Activated T-helper 1 cell treated with anti-CD3 and anti-CD28 coated beads, Interleukin-2, amount 50 U/mL, for 16 hours (primary cell): ENCODE results near the gene SUSD1.

Experiments
- DNase-seq, 2 donors: peaks; one replicate each; pipeline ENCODE4 v3.0.0-alpha.2; 2020; ENCODE audit warnings: low read depth in 1 of 2, low spot score in 1 of 2

SUSD1 gene

DNA sequence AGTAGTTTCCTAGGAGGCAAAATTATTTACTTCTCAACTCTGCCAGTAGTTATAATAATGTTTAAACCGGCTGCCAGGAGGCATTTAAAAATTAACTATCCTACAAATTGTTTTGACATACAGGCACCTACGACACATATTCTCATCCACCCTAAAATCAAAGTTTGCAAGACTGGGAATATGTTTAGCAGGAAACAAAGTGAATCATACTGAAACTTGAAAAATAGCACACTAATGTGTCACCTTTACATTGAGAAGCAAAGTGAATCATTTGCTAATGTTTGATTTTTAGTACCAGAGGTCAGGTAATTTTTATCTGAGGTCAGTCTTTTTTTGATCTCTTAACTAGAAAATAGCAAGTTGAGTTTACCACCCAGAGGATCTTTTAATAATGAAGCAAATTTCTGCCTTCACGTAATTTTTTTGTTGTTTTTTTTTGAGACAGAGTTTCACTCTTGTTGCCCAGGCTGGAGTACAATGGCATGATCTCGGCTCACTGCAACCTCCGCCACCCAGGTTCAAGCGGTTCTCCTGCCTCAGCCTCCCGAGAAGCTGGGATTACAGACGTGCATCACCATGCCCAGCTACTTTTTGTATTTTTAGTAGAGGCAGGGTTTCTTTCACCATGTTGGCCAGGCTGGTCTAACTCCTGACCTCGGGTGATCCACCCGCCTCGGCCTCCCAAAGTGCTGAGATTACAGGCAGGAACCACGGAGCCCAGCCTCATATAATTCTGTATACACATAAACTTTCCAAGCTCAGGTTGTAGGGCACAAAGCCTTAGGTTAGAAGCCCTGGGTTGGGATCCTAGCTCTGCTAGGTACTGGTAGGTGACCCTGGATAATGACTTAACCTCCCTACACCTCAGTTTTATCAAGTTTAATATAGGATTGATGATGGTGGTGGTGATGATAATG, 154.2 kb downstream of the SUSD1 start:
- DNase-seq: no peak

DNA sequence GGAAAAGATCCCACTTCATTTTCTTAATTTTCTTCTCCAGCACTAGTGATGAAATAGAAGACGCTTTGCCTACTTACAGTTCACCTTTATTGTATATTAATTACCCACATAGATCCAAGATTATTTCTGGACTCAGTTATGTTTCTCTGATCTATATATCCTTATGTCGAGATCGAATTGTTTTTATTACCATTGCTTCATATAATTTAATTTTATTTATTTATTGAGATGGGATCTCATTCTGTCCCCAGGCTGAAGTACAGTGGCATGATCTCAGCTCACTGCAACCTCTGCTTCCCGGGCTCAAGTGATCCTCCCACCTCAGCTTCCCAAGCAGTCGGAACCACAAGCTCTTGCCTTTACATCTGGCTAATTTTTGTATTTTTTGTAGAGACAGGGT, 157.2 kb downstream of the SUSD1 start:
- DNase-seq: no peak

DNA sequence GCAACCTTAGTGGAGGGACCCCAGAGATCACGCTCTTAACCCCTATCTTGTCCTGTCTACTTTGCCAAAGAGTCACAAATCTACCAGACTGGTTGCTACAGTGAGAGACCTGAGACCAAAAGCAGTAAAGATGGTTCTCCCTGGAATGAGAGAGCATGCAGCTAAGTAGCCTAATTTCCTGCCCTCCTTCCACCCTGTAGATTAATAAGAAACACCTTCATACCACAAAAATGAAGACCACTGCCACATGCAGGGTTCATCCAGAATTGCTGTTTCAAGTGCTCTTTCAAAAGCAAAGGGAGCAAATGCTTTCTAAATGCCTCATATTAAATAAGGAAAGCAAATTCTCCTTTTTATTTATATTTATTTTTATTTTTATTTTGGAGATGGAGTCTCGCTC, 159.4 kb downstream of the SUSD1 start:
- DNase-seq: no peak

DNA sequence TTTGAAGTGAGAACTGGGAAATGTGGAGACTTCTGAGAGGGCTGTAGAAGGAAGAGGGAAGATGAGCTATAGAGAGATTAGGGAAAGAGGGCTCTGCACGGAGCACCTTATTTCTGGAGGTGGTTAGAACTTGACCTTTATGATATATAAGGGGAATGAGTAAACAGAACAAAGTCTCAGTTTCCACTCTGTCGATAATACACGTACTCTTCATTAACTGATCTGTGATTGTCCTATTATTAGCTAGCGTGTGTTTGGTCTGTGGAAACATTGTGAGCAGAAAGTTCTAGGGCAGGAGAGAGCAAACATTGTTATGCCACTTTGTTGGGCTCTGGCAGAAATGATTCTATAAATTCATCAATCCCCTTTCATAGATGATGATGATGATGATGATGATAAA, 159.9 kb downstream of the SUSD1 start:
- no peak for DNase-seq

DNA sequence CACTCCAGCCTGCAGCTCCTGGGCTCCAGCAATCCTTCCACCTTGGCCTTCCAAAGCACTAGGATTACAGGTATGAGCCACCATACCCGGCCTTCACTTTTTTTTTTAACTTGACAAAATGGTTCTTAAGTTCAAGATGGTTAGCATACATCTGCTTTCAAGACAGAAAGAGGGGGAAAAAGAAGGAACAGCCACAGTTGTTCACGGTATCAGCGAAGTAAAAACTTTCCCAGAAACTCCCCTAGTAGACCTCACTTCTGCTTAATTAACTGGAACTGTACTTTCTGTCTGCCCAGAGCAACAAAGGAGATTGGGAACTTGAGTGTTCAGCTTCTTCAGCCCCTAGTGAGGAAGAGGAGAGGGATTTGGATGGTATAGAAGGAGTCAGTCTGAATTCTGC, 161.8 kb downstream of the SUSD1 start:
- DNase-seq: no peak

DNA sequence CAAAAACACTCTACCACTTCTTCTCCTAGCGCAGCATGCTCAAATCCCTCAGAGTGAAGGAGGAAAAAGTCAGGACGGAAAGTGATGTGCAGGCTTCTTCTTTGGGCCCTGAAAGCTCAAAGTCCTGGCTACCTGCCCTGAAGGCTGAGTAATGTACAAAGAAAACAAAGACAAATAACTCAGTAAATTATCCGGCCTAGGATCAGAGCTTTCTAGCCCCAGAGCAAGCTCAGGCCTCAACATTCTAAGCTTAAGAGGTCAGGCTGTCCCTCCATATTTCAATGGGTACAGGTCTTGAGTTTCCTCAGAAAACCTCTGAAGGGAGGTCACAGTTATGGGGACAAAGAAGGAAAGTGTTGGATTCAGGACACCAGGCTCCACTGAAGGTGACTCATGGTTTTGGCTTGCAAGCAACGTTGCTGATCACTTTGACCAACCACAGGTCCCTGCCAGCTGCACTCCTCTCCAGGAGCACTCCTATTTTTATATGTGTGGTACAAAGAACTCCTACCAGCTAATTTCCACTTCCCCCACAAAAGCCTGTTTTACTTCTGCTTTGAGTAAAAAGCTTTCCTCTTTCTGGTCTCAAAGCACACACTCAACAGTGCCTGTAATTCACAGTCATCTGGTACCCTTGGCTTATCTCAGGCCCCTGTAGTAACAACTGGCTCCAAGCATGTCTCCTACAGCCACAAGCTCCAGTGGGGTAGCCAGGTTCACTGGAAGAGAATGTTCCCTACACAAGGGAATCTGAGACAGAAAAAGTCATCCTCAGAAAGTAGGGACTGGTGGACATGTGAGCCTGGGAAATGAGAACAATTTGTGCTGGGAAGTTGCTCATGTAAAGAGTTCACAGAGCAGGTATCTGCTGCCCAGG, 162.8 kb downstream of the SUSD1 start:
- DNase-seq: no peak

DNA sequence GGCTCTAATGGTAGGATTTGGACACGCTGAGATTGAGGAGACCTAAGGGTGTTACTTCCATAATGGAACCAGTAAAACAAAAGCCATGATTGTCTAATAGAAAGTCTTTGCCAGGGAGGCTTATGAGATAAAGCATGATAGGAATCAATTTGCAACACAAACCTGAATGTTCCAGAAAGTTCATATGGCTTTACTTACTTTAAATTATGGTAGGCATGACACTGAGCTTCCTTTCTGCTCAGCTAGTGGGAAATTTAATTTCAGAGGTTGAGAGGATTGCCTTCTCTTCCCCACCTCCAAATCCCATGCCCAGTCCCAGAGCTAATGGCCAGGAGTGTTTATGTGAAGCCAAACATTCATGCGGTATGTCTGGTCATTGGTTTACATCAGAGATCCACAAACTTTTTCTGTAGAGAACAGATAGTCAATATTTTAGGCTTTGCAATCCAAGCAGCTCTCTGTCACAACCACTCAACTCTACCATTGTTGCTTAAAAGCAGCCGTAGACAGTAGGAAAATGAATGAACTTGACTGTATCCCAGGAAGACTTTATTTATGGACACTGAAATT, 164.0 kb downstream of the SUSD1 start:
- DNase-seq: no peak

DNA sequence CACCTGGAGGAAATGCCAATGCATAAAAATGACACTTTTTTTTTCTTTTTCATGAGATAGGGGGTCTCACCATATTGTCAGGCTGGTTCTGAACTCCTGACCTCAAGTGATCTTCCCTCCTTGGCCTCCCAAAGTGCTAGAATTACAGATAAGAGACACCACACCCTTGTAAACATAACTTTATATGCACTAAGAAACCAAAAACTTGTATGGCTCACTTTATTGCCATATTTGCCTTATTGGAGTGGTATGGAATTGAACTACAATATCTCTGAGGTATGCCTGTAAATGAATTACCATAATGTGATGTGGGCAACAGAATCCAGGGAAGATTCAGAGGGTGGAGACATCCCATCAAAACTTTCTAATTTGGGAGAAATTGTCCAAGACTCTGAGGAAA, 164.6 kb downstream of the SUSD1 start:
- no peak for DNase-seq

DNA sequence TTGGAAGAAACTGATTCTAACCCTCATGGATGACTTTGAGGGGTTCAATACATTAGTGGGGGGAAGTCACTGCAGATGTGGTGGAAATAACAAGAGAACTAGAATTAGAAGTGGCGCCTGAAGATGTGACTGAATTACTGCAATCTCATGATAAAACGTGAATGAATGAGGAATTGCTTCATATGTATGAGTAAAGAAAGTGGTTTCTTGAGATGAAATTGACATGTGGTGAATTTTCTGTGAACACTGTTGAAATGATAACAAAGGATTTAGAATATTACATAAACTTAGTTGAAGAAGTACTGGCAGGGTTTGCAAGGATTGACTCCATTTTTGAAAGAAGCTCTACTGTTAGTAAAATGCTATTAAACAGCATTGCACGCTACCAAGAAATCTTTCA, 165.4 kb downstream of the SUSD1 start:
- DNase-seq: no peak

DNA sequence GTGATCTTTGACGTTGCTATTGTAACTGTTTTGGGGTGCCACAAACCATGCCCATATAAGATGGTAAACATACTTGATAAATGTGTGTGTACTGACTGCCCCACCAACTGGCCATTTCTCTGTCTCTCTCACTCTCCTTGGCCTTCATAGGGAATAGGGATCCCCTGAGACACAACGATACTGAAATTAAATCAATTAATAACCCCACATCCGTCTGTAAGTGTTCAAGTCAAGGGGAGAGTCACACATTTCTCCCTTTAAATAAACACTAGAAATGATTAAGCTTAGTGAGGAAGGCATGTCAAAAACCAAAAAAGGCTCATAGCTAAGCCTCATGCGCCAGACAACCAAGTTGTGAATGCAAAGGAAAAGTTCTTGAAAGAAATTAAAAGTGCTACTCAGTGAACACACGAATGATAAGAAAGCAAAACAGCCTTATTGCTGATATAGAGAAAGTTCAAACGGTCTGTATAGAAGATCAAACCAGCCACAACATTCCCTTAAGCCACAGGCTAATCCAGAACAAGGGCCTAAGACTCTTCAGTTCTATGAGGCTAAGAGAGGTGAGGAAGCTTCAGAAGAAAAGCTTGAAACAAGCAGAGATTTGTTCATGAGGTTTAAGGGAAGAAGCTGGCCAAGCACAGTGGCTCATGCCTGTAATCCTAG, 167.4 kb downstream of the SUSD1 start:
- DNase-seq: no peak

DNA sequence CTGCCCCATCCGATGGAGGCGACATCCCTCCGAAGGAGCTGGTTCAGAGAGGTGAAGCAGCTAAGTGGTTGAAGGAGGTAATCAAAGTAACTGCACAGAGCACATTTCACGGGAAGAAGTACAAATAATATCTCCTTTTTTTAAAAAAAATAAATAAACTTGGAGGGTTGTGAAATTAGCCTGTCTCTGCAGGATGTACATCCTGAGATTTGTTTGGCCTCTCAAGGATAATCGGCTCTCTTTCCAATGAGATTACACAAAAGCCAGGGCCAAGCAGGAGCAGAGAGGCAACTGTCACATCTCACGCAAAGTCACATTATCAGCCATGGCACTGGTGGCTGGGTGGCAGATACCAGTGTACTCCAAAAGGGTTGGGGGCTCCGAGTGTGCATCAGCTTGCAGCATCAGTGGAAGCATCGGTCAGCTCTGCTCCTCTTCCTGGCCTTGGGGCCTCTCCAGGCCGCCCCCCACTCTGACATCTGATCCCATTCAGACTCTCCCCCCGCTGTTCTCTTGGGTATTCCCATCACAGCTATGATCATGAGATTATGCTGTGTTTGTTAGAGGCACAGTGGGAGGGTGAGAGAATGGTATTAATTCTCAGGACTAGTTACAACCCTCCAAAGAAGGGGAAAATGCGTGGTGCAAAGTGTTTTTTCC, 168.6 kb downstream of the SUSD1 start:
- no peak for DNase-seq

DNA sequence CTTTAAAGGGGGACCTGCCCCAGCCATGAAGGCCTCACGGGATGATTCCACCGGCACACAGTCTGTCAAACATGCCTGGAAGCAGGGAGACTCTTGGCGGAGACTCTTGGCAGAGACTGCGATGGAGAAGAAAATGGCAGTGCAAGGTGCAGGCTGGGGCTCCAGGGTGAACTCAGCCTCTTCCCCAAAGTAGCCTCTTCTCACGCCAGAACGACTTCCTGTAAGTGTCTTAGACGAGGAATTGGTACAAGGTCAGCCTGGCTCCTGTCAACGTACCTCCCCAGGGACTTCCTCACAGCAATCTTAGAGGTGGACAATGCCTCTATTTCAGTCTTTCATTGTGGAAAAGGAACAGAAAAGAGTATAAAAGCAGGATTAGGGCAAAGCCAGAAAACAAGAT, 169.2 kb downstream of the SUSD1 start:
- no peak for DNase-seq

DNA sequence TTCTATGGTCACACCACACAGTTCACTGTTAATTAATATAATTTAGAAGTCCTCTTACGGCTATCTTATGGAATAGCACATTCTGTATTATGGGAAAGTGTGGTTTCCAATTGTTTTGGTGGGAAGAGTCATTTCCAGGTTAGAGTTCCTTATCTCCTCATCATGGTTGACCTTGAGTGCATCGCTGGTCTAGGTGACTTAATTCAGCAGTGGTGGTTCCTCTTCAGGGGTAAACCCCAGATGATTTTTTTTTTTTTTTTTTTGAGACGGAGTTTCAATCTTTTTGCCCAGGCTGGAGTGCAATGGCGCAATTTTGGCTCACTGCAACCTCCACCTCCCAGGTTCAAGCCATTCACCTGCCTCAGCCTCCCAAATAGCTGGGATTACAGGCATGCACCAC, 171.6 kb downstream of the SUSD1 start:
- DNase-seq: no peak

DNA sequence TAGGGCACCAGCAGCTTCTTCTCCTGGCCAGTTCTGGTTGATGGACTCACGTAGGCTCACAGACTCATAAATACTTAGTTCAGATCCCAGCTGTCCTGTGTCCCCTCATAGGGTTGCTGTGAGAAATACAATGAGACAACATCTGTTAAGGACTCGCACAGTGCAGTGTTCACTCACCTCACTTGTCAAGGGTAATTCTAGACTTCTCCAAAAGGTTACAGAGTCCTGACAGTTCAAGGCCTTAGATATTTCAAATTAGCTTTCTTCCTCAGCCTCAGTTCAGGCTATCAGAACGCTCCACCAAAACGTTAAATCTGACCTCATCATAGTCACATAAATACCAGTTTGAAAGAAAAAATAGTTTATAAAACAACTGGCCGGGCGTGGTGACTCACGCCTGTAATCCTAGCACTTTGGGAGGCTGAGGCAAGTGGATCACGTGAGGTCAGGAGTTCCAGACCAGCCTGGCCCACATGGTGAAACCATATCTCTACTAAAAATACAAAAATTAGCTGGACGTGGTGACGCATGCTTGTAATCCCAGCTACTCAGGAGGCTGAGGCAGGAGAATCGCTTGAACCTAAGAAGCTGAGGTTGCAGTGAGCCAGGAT, 172.1 kb downstream of the SUSD1 start:
- no peak for DNase-seq

DNA sequence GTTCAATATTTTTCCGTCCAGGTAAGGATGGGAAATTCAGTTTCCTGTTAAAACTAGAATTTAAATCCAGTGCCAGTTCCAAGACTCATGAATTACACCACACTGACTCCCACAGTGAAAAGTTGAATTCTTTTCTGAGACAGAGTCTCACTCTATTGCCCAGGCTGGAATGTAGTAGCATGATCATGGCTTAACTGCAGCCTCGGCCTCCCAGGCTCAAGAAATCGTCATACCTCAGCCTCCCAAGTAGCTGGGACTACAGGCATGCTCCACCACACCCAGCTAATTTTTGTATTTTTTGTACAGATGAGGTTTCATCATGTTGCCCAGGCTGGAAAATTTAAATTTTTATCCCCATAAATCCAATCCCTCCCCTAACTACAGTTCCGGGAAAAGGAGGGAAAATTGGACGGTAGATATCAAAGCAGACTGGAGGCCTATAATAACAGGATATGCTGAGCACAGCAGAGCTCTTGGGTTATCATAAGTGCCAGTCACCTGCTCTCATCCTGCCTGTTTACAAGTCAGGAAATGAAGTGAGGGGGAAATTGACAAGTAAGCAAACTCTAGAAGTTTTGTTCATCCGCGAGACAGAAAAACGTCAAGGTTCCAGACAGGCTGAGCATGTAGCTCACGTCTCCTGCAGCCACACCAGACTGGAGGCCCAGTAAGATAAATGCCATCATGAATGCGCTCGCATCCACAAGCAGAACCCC, 172.8 kb downstream of the SUSD1 start:
- no peak for DNase-seq

DNA sequence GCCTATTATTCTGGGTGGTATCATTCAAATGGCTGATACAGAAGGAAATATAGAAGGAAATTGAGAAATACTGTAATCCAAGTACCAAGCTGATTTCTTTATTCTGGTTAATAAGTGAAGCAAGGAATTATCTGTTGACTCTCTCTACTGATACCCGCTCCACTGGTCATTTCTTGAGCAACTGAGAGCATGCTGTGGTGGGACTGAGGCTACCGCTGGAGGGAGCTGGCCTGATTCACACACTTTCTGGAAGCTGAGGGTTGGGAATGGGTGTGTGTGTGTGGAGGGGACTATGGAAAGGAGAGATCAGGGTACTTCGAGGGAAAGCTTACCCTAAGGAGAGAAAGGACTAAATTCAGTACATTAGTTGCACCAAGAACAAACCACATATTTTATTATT, 174.4 kb downstream of the SUSD1 start:
- DNase-seq: no peak

DNA sequence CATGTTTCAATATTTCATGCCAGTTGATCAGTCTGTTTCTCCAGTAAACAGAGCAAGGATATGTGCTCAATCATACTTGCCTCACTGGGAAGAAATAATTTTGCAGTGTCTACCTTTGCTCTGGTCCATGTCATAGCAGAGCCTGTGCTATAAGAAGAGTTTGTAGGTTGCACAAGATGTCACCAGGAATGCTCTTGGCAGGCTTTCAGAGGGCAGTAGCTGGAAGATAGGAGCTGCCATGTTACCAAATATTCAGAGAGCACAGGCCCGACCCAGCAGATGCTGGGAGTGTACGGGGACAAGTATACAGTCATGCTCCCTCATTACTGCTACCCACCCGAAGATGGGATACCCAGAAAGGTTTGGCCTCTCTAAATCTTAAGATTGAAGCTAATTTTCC, 175.8 kb downstream of the SUSD1 start:
- no peak for DNase-seq

DNA sequence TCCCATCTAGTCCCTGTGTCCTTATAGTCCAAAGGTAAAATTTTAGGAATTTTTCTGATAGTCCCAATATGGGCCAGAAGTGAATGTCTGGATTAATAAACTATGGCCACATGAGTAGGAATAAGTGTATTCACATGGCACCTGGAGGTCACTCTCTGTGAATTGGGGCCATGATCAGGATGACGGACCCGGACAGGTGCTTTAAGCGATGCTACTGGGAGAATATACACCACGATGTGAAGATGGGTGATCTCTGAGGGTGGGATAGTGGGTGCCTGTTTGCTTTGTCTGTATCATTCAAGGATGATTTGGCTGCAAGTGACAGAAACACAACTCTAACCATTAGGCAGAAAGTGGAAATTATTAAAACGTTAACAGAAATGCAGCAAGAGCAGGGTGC, 177.3 kb downstream of the SUSD1 start:
- no peak for DNase-seq

DNA sequence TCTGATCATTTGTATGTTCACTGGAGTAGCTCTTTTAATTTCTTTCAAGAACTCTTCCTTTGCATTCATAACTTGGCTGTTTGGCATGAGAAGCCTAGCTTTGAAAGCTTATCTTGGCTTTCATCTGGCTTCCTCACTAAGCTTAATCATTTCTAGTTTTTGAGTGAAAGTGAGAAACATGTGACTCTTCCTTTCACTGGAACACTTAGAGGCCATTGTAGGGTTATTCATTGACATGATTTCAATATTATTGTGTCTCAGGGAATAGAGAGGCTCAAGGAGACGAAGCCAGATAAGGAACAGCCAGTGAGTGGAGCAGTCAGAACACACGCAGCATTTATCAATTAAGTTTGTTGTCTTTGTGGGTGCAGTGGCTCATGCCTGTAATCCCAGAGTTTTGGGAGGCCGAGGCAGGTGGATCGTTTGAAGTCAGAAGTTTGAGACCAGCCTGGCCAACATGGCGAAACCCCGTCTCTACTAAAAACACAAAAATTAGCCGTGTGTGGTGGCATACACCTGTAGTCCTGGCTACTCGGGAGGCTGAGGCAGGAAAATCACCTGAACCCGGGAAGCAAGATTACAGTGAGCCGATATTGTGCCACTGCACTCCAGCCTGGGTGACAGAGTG, 180.2 kb downstream of the SUSD1 start:
- DNase-seq: no peak
